Sigmoid colon (tissue), 7 donors: Measurements from ENCODE around the gene MAB21L2. TPM values are rescaled to one million over a fixed set of nuclear protein-coding genes. Genes with fewer than 3 reads are reported as not detected.
A peak's percentile ranks its signal among the peaks of the same experiment; 100 is the strongest.

ENCODE experiments used
- DNase-seq: peaks from one replicate; pipeline ENCODE4 v3.0.0-alpha.2; 2019
- H3K27ac ChIP-seq, 4 donors: fragments of 200-600 bp; sonication (generic); one replicate each; pipeline ENCODE4 v1.5.1; 2016 to 2019; ENCODE audit warnings: mild to moderate bottlenecking in 1 of 4
- H3K27me3 ChIP-seq, 3 donors: fragments of 200-600 bp; sonication (generic); one replicate each; pipeline ENCODE4 v1.5.1; 2019; ENCODE audit warnings: mild to moderate bottlenecking in 1 of 3
- H3K36me3 ChIP-seq, 4 donors: fragments of 200-600 bp; sonication (generic); one replicate each; pipeline ENCODE4 v1.5.1; 2016 to 2019
- H3K4me1 ChIP-seq, 4 donors: fragments of 200-600 bp; sonication (generic); one replicate each; pipeline ENCODE4 v1.5.1; 2017 to 2019
- H3K4me3 ChIP-seq, 4 donors: fragments of 200-600 bp; sonication (generic); one replicate each; pipeline ENCODE4 v1.5.1; 2017 to 2019; ENCODE audit warnings: mild to moderate bottlenecking in 2 of 4, moderate library complexity in 1 of 4
- H3K9me3 ChIP-seq, 4 donors: fragments of 200-600 bp in 3 of 4; sonication (generic) in 3 of 4; one replicate each; pipeline versions ENCODE4 v1.5.1 to v1.6.1; 2013 to 2019
- EP300 ChIP-seq, 4 donors: sonication (generic); formaldehyde crosslinking; IDR thresholded peaks; one replicate each; pipeline ENCODE4 v1.6.1; 2017; ENCODE audit warnings: antibody characterized with exemption in 4 of 4
- POLR2A ChIP-seq, 2 donors: fragments of 450-650 bp; IDR thresholded peaks; one replicate each; pipeline ENCODE4 v1.6.1; 2016; ENCODE audit warnings: antibody characterized with exemption in 2 of 2, mild to moderate bottlenecking in 2 of 2, moderate library complexity in 2 of 2
- POLR2AphosphoS5 ChIP-seq, 4 donors: sonication (generic); formaldehyde crosslinking; IDR thresholded peaks; one replicate each; pipeline ENCODE4 v1.6.1; 2017; ENCODE audit warnings: antibody characterized with exemption in 4 of 4
- WGBS, 2 donors: extraction: QIAGEN DNeasy Blood & Tissue Kit; methylation state at CpG; one replicate each; pipeline ENCODE4 v1.1.7; 2013; 5-methylcytosine and 5-hydroxymethylcytosine counted together
- intact Hi-C: fragments of 100-400 bp; cut with DNase I; formaldehyde crosslinking; loops from one replicate; pipeline ENCODE4 v1.15.1; 2023
- polyA plus RNA-seq, 3 donors: library from polyadenylated mRNA; stranded (reverse); fragments of 200-250 nt; gene quantifications; one replicate each; pipeline ENCODE4 v1.2.3, GENCODE V29; 2013
- total RNA-seq, 4 donors: library from RNA; depleted of rRNA; stranded (reverse); fragments of >200 nt; gene quantifications; one replicate each; pipeline ENCODE4 v1.1.0, GENCODE V29; 2016
- TF ChIP-seq, protein P1 (sequence below), 4 experiments: fragments of 450-650 bp in 3 of 4; fragments of 200-600 bp in 1 of 4; IDR thresholded peaks; one replicate each; pipeline ENCODE4 v1.5.1; 2016 to 2019; ENCODE audit warnings: antibody characterized with exemption in 4 of 4, mild to moderate bottlenecking in 3 of 4, moderate library complexity in 2 of 4
- donor health status: healthy with polysubstance abuse.
- donor health status: Bipolar disorder and iron deficiency.
- donor health status: healthy.

The MAB21L2 gene
- total and polyA plus RNA-seq, 7 donors, result 2.3 to 693 (median 282) TPM

DNA sequence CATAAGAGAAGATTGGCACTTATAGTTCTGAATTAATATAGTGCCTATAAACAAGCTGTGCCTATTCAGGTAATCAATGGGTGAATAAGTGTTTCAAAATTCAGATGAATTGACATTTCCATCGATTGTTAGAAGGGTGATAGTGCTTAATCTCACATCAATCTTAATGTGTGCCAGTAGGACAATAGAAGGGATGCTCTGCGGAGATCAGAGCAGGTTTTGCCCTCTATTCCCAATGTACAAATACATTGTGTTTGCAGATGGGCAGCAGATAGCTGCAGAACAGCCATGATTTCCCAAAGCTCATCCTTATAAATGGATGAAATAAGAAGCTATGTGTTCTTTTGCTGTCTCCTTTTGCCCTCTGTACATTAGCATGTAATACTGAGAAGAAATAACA lies 7.2 kb downstream of the MAB21L2 start:
- Histone ChIP-seq H3K9me3 (no peaks in the 10 kb centered on the region), H3K27me3 (no peaks in the 10 kb centered on the region), H3K4me3 (peak overlapping the region; percentile 76 to 96 (median 81)), H3K27ac (peak overlapping the region in 3 of 4 donors; percentile 90 to 93 (median 92)), H3K36me3 (no peaks in the 10 kb centered on the region), H3K4me1 (peaks cover 0 to 27% (median 27%) of the 10 kb centered on the region in 4 donors)
- WGBS, 2 donors, result 79 to 80% methylated on average over 2 of the region's 2 CpGs
- intact Hi-C loops, result loop anchor here (5.0 kb wide), 1 partner anchor 278 kb away; no protein-coding TSS in a partner anchor
- no peak for TF ChIP-seq POLR2AphosphoS5 (IDR thresholded peaks at IDR 0.05)
- no peak for DNase-seq

- Histone ChIP-seq H3K36me3 (no peaks in the 10 kb centered on the region), H3K27ac (peak overlapping the region in 3 of 4 donors; percentile 90 to 93 (median 92)), H3K9me3 (no peaks in the 10 kb centered on the region), H3K27me3 (no peaks in the 10 kb centered on the region), H3K4me3 (peak overlapping the region; percentile 76 to 96 (median 81)), H3K4me1 (peaks cover 0 to 35% (median 34%) of the 10 kb centered on the region in 4 donors)
- TF ChIP-seq POLR2AphosphoS5 (IDR thresholded peaks at IDR 0.05), result peak in 1 of 4 donors; percentile 4
- TF ChIP-seq, protein P1, sequence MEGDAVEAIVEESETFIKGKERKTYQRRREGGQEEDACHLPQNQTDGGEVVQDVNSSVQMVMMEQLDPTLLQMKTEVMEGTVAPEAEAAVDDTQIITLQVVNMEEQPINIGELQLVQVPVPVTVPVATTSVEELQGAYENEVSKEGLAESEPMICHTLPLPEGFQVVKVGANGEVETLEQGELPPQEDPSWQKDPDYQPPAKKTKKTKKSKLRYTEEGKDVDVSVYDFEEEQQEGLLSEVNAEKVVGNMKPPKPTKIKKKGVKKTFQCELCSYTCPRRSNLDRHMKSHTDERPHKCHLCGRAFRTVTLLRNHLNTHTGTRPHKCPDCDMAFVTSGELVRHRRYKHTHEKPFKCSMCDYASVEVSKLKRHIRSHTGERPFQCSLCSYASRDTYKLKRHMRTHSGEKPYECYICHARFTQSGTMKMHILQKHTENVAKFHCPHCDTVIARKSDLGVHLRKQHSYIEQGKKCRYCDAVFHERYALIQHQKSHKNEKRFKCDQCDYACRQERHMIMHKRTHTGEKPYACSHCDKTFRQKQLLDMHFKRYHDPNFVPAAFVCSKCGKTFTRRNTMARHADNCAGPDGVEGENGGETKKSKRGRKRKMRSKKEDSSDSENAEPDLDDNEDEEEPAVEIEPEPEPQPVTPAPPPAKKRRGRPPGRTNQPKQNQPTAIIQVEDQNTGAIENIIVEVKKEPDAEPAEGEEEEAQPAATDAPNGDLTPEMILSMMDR (IDR thresholded peaks at IDR 0.05), result no peak
- 83 to 90% methylated on average over 5 of the region's 5 CpGs for WGBS, 2 donors
- intact Hi-C loops, result loop anchor here (10.0 kb wide), 1 partner anchor 734 kb away; the partner anchor contains the start of gene SH3D19
- no peak for DNase-seq
Observed at GRCh38 chr4:150590631-150591030, 8.7 kb downstream of the MAB21L2 start.

GRCh38 chr4:150591406-150591805 lies 9.5 kb downstream of the MAB21L2 start:
- TF ChIP-seq EP300 (IDR thresholded peaks at IDR 0.05), result no peak
- TF ChIP-seq, protein P1 (IDR thresholded peaks at IDR 0.05), result peak; percentile 13 to 52 (median 16)
- no peak for TF ChIP-seq POLR2A (IDR thresholded peaks at IDR 0.05)
- peak in 2 of 4 donors; percentile 14 to 56 for TF ChIP-seq POLR2AphosphoS5 (IDR thresholded peaks at IDR 0.05)
- DNase-seq, result peak; percentile 74
- 75 to 78% methylated on average over 5 of the region's 5 CpGs for WGBS, 2 donors
- Histone ChIP-seq H3K27me3 (no peaks in the 10 kb centered on the region), H3K9me3 (no peaks in the 10 kb centered on the region), H3K36me3 (no peaks in the 10 kb centered on the region), H3K4me1 (peaks cover 0 to 35% (median 34%) of the 10 kb centered on the region in 4 donors), H3K4me3 (peak overlapping the region in 3 of 4 donors; percentile 19 to 83 (median 76)), H3K27ac (peak overlapping the region in 3 of 4 donors; percentile 90 to 93 (median 92))
- intact Hi-C loops, result loop anchor here (10.0 kb wide), 1 partner anchor 733 kb away; the partner anchor contains the start of gene SH3D19

DNA sequence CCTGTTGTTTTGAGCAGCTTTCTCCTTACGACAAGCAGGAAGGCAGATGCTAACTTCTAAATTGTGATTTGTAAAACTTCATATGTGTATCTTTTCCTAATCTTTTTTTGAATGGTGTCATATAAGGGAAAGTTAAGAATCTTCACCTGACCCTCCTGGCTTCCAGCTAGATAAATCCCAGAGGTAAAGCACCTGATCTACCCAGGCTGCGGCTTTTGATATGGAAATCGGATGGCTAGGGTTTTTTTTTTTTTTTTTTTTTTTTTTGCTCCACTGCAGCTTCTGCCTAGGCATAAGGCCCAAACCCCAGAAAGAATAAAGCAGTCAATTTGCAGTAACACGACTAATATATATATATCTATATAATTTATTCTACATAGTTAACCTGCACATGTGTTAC lies 10.0 kb downstream of the MAB21L2 start:
- H3K27me3 ChIP-seq, result no peaks in the 10 kb centered on the region
- peaks cover 0 to 35% (median 34%) of the 10 kb centered on the region in 4 donors for H3K4me1 ChIP-seq
- 81% methylated on average over 4 of the region's 4 CpGs for WGBS, 2 donors
- H3K36me3 ChIP-seq, result no peaks in the 10 kb centered on the region
- intact Hi-C loops, result loop anchor here (10.0 kb wide), 1 partner anchor 733 kb away; the partner anchor contains the start of gene SH3D19
- peak overlapping the region in 3 of 4 donors; percentile 19 to 83 (median 76) for H3K4me3 ChIP-seq
- H3K9me3 ChIP-seq, result no peaks in the 10 kb centered on the region
- DNase-seq, result no peak
- H3K27ac ChIP-seq, result peak overlapping the region in 3 of 4 donors; percentile 90 to 93 (median 92)
- TF ChIP-seq EP300 (IDR thresholded peaks at IDR 0.05), result no peak
- TF ChIP-seq, protein P1 (IDR thresholded peaks at IDR 0.05), result no peak
- no peak for TF ChIP-seq POLR2AphosphoS5 (IDR thresholded peaks at IDR 0.05)
- no peak for TF ChIP-seq POLR2A (IDR thresholded peaks at IDR 0.05)

- Histone ChIP-seq H3K9me3 (no peaks in the 10 kb centered on the region), H3K36me3 (no peaks in the 10 kb centered on the region), H3K27ac (peak overlapping the region in 3 of 4 donors; percentile 90 to 93 (median 92)), H3K27me3 (no peaks in the 10 kb centered on the region), H3K4me3 (peak overlapping the region in 1 of 4 donors; percentile 30), H3K4me1 (peaks cover 0 to 34% (median 32%) of the 10 kb centered on the region in 4 donors)
- intact Hi-C loops, result loop anchor here (10.0 kb wide), 1 partner anchor 731 kb away; the partner anchor contains the start of gene SH3D19
- 89 to 90% methylated on average over 1 of the region's 1 CpG for WGBS, 2 donors
- no peak for DNase-seq
- TF ChIP-seq POLR2A (IDR thresholded peaks at IDR 0.05) (no peak), POLR2AphosphoS5 (IDR thresholded peaks at IDR 0.05) (no peak), EP300 (IDR thresholded peaks at IDR 0.05) (no peak)
- TF ChIP-seq, protein P1 (IDR thresholded peaks at IDR 0.05), result no peak
Observed at GRCh38 chr4:150593996-150594395, 12.0 kb downstream of the MAB21L2 start.
